Tibial artery (tissue), 4 donors: ENCODE results near the gene TTC3.
"Not testable (repeated sequence)": the region's sequence is repeated elsewhere in the genome, so short reads cannot be mapped to it uniquely, and the experiment has no call there.

ENCODE experiments used
- DNase-seq, 2 donors: peaks; one replicate each; pipeline ENCODE4 v3.0.0-alpha.2; 2019
- H3K27ac ChIP-seq, 2 donors: fragments of 200-600 bp; sonication (generic) in 1 of 2; 1 replicate in 1 of 2; 2 replicates in 1 of 2; pipeline ENCODE4 v1.5.1; 2018 to 2019; ENCODE audit warnings: mild to moderate bottlenecking in 1 of 2
- H3K27me3 ChIP-seq, 2 donors: fragments of 200-600 bp; sonication (generic) in 1 of 2; one replicate each; pipeline versions ENCODE4 v1.5.1 to v1.6.0; 2016 to 2019
- H3K36me3 ChIP-seq, 3 donors: fragments of 200-600 bp; sonication (generic) in 2 of 3; one replicate each; pipeline ENCODE4 v1.5.1; 2016 to 2019; ENCODE audit warnings: mild to moderate bottlenecking in 2 of 3
- H3K4me1 ChIP-seq, 4 donors: fragments of 200-600 bp; sonication (generic) in 2 of 4; 1 replicate in 3 of 4; 2 replicates in 1 of 4; pipeline ENCODE4 v1.5.1; 2016 to 2019
- H3K4me3 ChIP-seq, 2 donors: fragments of 200-600 bp; sonication (generic) in 1 of 2; 1 replicate in 1 of 2; 2 replicates in 1 of 2; pipeline ENCODE4 v1.5.1; 2018 to 2019; ENCODE audit warnings: mild to moderate bottlenecking in 2 of 2
- H3K9me3 ChIP-seq, 3 donors: fragments of 200-600 bp; sonication (generic) in 1 of 3; one replicate each; pipeline ENCODE4 v1.5.1; 2016 to 2019
- intact Hi-C: fragments of 100-400 bp; cut with DNase I; formaldehyde crosslinking; loops from one replicate; pipeline ENCODE4 v1.15.0; 2023; ENCODE audit warnings: low total_unique reads
- TF ChIP-seq, protein P1 (sequence below), 2 experiments: fragments of 200-600 bp in 1 of 2; fragments of 450-650 bp in 1 of 2; IDR thresholded peaks; one replicate each; pipeline ENCODE4 v1.5.1; 2017 to 2019; ENCODE audit warnings: antibody characterized with exemption in 2 of 2, mild to moderate bottlenecking in 1 of 2, moderate library complexity in 1 of 2

The TTC3 gene

DNA sequence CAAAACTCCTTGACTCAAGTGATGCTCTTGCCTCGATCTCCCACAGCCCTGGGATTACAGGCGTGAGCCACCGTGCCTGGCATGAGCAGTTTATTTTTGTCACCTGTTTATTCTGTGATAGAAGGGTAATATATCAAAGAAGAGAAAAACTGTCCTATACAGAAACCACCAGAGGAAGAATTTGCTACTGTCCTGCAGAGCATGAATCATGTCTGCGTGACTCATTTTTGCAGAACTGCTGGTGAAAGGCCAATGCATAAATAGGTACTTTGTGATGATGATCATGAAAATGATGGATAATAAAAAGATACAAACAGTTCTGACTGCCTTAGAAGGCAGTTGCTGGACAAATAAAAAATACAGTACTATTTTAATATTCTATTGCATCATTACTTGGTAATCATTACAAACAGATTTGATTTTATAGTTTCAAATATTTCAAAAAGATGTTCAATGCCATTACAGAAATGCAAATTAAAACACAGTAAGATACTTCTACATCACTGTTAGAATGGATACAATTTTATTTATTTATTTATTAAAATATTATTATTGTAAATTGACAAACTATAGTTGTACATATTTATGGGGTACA lies 40.1 kb upstream of the TTC3 start:
- Histone ChIP-seq H3K4me3 (no peak overlapping the region), H3K27me3 (peaks cover 0 to 10% of the 10 kb centered on the region in 2 donors), H3K4me1 (no peaks in the 10 kb centered on the region), H3K27ac (no peak overlapping the region), H3K9me3 (no peaks in the 10 kb centered on the region), H3K36me3 (no peaks in the 10 kb centered on the region)
- intact Hi-C loops, result no loop called here
- TF ChIP-seq, protein P1, sequence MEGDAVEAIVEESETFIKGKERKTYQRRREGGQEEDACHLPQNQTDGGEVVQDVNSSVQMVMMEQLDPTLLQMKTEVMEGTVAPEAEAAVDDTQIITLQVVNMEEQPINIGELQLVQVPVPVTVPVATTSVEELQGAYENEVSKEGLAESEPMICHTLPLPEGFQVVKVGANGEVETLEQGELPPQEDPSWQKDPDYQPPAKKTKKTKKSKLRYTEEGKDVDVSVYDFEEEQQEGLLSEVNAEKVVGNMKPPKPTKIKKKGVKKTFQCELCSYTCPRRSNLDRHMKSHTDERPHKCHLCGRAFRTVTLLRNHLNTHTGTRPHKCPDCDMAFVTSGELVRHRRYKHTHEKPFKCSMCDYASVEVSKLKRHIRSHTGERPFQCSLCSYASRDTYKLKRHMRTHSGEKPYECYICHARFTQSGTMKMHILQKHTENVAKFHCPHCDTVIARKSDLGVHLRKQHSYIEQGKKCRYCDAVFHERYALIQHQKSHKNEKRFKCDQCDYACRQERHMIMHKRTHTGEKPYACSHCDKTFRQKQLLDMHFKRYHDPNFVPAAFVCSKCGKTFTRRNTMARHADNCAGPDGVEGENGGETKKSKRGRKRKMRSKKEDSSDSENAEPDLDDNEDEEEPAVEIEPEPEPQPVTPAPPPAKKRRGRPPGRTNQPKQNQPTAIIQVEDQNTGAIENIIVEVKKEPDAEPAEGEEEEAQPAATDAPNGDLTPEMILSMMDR (IDR thresholded peaks at IDR 0.05), result no peak
- no peak for DNase-seq

DNA sequence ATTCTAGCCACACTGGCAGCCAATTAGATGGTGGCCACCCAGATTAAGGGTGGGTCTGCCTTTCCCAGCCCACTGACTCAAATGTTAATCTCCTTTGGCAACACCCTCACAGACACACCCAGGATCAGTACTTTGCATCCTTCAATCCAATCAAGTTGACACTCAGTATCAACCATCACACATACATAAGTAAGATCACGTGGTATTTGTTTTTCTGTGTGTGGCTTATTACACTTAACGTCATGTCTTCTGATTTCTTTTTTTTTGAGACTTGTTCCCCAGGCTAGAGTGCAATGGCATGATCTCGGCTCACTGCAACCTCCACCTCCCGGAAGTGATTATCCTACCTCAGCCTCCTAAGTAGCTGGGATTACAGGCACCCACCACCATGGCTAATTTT lies 38.7 kb upstream of the TTC3 start:
- DNase-seq, intact Hi-C loops, H3K4me3 ChIP-seq, H3K27me3 ChIP-seq, H3K4me1 ChIP-seq, H3K9me3 ChIP-seq, H3K27ac ChIP-seq, H3K36me3 ChIP-seq: not testable (repeated sequence)

DNA sequence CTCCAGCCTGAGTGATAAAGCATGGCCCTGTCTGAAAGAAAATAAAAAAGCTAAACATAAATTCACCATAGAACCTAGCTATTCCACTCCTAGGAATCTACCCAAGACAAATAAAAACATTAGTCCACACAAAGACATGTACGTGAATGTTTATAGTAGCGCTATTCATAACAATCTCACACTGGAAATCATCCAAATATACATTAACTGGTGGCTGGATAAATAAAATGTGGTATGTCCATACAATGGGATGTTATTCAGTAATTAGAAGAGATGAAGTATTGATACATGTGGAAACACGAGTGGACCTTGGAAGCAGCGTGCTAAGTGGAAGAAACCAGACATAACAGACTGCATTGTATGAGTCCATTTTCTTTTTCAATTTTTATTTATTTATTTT lies 36.9 kb upstream of the TTC3 start:
- H3K27ac ChIP-seq, result no peak overlapping the region
- peaks cover 0 to 4% of the 10 kb centered on the region in 2 donors for H3K27me3 ChIP-seq
- intact Hi-C loops, result no loop called here
- H3K4me1 ChIP-seq, result no peaks in the 10 kb centered on the region
- no peak overlapping the region for H3K4me3 ChIP-seq
- TF ChIP-seq, protein P1 (IDR thresholded peaks at IDR 0.05), result no peak
- no peaks in the 10 kb centered on the region for H3K36me3 ChIP-seq
- no peak for DNase-seq
- H3K9me3 ChIP-seq, result no peaks in the 10 kb centered on the region

DNA sequence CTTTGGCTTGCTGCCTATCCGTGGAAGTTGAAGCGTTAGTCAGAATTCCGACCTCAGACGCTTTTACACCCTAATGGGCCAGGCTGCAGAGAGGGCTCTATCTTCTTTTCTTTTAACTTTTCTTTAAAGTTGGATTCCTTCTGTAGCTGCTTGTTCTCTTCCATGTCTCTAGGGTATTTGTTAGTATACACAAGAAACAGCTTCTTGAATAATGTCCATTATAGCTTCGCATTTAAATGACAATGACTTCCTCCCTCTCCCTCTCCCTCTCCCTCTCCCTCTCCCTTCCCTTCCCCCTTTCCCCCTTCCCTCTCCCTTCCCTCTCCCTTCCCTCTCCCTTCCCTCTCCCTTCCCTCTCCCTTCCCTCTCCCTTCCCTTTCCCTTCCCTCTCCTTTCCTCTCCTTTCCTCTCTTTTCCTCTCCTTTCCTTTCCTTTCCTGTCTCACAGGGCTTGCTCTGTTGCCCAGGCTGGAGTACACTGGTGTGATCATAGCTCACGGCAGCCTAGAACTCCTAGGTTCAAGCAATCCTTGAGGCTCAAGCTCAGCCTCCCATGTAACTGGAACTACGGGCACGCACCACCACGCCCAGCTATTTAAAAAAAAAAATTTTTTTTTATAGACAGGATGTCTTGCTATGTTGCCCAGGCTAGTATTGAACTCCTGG lies 33.5 kb upstream of the TTC3 start:
- no peak overlapping the region for H3K27ac ChIP-seq
- intact Hi-C loops, result no loop called here
- no peaks in the 10 kb centered on the region for H3K9me3 ChIP-seq
- DNase-seq, result no peak
- no peaks in the 10 kb centered on the region for H3K4me1 ChIP-seq
- H3K4me3 ChIP-seq, result no peak overlapping the region
- H3K27me3 ChIP-seq, result peaks cover 0 to 3% of the 10 kb centered on the region in 2 donors
- TF ChIP-seq, protein P1 (IDR thresholded peaks at IDR 0.05), result no peak
- no peaks in the 10 kb centered on the region for H3K36me3 ChIP-seq

DNA sequence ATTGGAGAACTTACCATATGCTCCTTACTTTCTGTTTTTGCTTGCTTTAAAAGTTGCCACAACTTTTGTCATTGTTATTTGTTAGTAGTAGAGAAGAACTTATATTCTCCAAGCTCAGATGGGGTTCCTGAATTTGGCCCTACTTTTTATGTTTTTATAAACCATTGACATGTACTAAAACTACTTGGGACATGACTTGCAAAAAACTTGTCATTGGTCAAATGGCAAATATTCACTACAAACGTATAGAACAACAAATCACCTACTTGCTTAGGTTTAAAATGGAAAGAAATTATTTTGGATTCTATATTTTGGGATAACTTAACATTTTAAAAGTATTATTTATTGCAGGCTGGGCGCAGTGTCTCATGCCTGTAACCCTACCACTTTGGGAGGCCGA lies 32.8 kb upstream of the TTC3 start:
- intact Hi-C loops, result no loop called here
- DNase-seq, result no peak
- no peak overlapping the region for H3K27ac ChIP-seq
- no peak overlapping the region for H3K4me3 ChIP-seq
- H3K36me3 ChIP-seq, result no peaks in the 10 kb centered on the region
- TF ChIP-seq, protein P1 (IDR thresholded peaks at IDR 0.05), result no peak
- no peaks in the 10 kb centered on the region for H3K4me1 ChIP-seq
- no peaks in the 10 kb centered on the region for H3K9me3 ChIP-seq
- H3K27me3 ChIP-seq, result peaks cover 0 to 6% of the 10 kb centered on the region in 2 donors

DNA sequence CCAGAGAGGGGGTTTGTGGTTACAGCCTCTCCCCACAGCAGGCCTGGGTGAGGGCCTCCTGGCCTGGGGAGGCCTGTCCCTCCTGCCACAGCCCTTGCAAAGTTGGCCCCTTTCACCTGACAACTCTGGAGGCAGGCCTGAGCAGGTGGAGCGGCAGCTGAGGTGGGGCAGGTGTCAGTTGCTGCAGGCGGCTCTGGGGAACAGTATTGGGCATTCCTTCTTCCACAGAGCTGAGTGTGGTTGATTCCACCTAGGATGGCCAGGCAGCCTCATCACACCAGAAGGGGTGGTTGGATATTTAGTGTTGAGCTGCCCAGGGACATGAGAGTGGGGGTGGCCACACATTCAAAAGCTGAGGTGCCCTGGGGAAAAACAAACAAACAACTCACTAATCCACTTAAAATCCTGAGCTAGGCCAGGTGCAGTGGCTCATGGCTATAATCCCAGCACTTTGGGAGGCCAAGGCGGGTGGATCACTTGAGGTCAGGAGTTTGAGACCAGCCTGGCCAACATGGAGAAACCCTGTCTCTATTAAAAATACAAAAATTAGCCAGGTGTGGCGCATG lies 31.3 kb upstream of the TTC3 start:
- H3K27me3 ChIP-seq, result peaks cover 0 to 6% of the 10 kb centered on the region in 2 donors
- intact Hi-C loops, result no loop called here
- no peaks in the 10 kb centered on the region for H3K9me3 ChIP-seq
- H3K4me3 ChIP-seq, result no peak overlapping the region
- no peaks in the 10 kb centered on the region for H3K4me1 ChIP-seq
- DNase-seq, result no peak
- no peak overlapping the region for H3K27ac ChIP-seq
- TF ChIP-seq, protein P1 (IDR thresholded peaks at IDR 0.05), result no peak
- no peaks in the 10 kb centered on the region for H3K36me3 ChIP-seq
